GM21786 (cell line): ENCODE results near the gene BANF2.
"Not testable (repeated sequence)": the region's sequence is repeated elsewhere in the genome, so short reads cannot be mapped to it uniquely, and the experiment has no call there.

Experiments used
- ATAC-seq: cut with Tn5 transposase; IDR thresholded peaks from one replicate; pipeline ENCODE4 v1.9.1; 2021; ENCODE audit not compliant: unreplicated experiment

The BANF2 gene

DNA sequence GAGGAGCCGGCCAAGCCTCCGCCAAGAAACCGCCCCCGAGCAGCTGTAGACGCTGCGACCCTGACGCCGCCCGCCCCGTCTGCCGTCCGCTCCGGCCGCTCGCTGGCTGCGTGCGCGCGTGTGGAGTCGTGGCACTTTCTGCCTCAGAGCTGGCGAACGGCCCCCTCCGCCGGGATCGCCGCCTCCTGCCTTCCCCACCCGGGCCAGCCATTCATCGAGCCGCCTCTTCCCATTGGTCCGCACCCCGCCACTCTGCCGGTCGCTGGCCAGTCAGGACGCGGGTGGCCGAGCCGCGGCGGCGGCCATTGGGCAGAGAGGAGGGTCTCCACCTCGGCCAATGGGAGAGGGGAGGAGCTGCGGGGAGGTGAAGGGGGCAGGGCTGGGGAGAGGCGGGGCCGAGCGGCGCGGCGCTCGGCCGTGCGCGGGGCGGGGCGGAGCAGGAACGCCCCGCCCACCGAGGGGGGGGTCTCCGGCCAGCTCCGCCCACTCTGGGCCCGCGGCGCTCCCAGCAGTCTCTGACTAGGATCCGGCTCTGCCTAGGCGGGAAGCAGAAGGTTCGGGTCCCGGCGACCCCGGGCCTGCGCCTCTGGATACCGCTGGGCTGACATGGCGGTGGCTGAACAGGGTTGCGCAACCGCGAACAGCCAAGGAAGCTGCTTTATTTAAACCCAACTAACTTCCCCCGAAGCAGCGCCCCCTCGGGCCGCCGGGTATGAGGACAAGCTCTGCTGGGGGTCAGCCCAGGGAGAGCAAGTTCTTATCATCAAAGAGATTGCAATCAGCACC, 17.5 kb upstream of the BANF2 start, which contains the start of gene RRBP1:
TSS of gene RRBP1 (minus strand) at position 140 of the 786 bp plus-strand sequence. CDS start 21,735 bp downstream, outside the sequence.
- ATAC-seq: peak; percentile 84

DNA sequence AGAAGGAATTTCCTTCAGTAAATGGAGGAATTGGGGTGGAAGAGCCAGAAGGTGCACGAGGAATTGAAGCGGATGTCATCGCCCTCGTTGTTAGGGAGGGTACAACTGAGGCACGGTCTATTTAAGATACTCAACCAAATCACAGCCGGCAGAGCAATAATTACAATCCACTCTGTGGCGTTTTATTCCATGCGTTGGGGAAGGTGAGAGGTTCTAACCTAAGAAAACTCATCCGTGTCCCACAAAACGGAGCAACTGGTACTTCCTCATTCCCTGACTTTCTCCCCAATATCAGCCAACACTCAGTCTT, 16.9 kb upstream of the BANF2 start:
- no peak for ATAC-seq

DNA sequence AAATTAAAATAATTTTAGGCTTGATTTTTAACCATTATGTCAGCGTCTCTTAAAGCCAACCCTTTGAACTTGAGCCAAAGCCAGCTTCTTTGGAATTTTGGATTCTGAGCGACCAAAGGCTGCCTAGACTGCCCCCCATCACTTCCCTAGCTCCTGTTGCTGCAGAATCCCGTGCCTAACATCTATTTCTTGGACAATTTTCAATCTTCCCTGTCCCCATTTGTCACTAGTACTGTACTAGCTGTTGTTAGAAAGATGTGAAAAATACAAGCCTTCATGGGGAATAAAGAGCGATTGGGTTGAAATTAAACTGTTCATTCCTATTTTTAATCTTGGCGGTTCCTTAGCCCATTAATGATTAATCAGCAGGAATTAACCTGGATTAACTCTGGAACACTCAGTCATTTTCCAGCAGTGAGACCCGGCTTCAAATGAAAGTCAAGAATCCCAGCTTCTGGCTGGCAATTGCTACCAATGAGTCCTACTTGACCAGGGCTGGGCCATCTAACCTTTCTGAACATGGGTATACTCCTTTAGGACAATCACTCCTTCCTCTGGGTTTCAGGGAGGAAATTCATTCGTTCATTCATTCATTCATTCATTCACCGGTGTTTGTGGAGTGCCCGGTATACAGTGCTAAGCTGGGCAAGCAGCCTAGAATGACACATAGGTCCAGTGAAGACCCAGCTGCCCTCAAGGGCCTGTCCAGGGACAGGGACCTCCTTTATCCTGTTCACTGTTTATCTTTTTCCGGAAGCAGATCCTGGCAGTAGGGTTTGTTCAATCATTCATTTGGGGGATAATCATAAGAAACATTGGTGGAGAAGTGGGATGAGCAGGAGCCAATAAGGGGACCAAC, 16.3 kb upstream of the BANF2 start:
- no peak for ATAC-seq

DNA sequence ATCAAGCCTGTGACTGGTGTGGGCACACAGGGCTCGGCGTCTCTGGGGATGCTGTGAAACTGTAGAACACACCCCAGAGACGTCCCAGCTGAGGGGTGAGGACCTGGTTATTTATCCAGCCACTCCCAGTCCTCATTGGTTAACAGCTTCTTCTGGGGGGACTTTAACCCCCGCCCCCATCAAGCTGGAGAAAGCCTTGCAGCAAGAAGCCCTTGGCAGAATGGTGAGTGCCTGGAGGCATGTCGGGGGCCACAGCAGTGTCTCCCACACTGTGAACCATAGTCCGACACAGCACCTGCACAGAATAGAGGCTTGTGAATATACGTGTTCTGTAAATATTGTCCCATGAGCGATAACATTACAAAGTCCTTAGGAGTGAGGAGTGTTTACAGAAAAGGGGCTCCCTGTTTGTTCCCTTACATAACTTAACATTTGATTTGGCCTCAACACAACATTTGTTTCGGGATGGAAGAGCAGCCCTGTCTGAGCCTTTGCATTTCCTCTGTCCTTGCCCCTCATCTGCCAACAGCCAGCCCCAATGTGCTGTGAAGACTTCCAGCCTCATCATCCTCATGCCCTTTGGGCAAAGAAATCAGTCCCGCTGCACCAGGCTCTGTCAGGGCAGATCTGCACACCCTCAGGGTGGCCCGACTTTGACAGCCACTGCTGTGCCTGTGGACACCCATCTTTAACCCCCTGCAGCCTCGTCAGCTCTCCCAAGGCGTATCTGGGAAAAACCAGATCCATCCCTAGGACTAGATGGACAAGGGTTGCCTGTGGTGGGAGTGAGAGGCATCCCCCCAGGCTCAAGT, 15.5 kb upstream of the BANF2 start:
- no peak for ATAC-seq

DNA sequence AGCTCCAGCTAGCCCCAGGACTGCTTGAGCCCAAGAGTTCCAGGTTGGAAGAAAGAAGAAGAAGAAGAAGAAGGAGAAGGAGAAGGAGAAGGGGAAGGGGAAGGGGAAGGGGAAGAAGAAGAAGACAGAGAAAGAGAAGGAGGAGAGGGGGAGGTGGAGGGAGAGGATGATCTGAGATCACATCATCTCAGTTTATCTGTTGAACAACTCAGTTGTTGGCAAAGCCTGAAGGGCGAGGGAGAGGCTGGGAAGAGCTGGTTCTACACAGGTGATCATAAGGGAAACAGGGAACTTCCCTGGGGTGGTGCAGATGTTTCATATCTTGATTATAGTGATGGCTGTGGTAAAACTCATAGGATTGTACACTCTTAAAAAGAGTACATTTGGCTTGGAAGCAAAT, 14.6 kb upstream of the BANF2 start:
- ATAC-seq: no peak

DNA sequence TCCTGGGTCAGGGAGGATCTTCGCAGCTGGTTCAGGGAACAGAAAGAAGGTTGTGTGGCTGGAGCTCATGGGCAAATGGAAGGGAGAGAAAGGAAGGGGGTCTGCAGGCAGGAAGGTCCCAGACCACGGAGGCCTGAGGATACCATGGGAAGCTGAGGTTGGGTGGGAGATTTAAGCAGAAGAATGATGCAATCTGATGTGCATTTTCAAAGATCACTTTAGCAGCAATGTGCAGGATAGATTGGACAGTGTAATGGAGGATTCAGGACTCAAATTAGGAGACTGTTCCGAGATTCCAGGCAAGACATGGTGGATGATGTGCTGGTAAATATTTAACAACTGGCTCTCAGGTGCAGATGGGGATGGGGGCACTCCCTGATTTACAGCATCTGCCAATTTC, 12.0 kb upstream of the BANF2 start:
- no peak for ATAC-seq

DNA sequence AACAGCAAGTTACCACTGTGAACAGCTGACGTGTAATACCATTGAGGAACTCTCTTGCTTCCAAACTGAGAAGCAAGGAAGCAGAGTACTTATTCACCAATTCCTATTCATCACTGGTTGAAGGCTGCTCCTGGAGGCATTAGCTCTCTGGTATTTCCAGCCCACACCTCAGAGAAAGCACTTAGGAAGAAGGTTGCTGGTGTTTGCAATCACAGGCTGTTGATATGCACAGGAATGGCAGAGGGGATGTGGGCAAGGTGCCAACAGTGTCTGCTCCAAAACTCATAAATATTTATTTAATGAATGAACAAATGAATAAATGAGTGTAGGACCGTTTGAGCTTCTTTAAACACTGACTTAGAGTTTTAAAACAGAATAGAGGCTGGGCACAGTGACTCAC, 10.8 kb upstream of the BANF2 start:
- ATAC-seq: no peak

DNA sequence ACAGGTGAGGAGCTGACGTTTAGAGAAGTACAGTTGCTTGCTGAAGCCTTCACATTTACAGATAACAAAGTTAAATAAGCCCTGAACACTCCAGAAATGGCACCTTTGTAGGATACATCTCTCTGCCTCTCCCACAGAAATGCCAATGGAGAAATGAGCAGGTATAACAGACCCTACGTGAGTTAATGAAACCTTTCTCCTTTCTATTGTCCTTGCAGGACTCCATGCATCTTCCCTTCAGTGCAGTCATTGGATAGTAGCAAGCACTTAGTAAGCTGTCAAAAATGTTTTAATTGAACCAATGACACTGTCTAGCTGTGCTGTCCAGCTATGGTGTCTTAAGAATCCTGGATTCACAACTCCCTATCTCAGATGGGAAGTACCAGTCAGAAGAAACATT, 9.6 kb upstream of the BANF2 start:
- no peak for ATAC-seq

DNA sequence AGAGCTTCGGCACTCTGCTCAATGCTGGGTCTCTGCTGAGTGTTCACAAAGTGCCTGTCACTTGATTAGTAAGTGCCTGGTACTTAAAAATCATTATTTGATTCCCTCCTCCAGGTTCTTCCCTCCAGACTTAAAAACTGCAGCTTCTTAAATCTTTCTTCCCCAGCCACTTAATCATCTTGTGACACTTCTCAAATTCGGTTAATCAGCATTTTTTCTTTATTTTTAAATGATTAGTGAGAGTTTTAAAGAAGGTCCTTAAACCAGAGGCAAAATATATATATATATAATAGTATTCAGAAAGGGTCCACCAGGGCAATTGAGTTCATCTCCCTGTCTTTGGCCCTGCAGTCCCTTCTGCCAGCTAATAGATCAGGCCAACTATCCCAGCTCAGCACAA, 8.0 kb upstream of the BANF2 start:
- ATAC-seq: no peak

DNA sequence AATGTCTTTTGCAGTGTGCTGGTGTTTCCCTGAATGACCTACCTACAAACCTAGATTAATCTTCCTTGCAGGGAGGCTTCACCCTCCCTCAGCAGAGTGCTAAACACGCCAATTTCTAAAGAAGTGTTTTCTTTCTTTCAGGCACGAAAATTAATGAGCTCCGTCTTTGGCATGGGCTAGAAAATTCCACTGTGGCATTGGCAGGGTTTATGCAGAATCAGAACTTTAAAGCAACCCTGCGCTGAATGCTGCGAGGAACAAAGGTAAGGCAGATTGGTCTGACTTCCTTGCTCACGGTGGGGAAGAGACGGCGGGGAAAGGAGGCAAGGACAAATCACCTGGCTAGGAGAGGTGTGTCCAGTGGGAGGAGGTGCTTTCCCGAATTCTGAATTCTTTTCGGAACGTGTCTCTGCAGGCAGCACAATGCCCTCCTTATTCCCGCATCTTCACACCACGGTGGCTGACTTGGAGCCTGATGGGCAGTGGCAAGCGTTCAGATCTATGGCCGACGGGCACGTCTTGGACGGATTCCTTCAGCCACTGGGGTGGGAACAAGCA, 6.2 kb upstream of the BANF2 start:
- no peak for ATAC-seq

DNA sequence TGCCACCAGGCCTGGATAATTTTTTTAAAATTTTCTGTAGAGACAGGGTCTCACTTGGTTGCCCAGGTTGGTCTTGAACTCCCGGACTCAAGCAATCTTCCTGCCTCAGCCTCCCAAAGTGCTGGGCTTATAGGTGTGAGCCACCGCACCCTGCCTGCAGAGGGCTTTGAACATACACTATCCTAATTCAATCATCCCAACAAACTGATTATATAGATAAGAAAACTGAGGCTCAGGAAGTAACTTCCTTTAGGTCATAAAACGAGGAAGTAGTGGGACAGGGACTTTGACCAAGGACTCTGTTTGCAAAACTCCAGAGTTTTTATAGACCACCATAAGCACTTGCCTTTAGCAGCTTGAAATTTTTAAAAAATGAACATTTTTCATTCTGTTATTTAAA, 5.0 kb upstream of the BANF2 start:
- no peak for ATAC-seq

DNA sequence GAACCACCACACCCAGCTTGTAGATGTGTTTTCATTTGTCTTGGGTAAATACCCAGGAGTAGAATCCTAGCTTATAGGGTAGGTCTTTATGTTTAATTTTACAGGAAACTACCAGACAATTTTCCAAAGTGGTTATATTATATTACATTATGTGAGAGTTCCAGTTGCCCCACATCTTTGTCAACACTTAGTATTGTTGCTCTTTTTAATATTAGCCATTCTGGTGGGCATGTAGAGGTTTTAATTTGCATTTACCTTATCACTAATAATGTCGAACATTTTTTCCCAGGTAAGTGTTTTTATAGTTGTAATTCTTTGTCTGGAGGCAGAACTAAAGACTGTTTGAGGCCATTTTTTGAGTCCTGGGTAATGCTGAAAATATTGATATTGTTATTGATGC, 3.5 kb upstream of the BANF2 start:
- ATAC-seq: no peak

DNA sequence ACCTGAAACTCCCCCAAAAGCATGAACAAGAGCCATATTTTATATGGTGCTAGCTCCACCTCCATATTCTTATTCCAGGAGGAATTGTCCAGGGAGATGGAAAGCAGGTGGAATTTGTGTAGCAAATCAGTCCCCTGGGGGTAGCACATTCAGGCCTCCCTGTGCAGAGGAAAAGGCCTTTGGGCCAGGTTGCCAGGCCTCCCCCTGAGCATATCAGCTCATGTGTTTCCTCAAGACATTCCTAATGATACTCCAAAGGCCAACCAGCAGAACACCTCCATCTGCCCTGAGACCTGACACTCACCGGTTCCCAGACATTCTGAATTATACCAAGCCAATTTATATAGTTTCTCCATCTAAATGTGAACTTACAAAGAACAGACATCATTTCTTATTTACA, 2.6 kb upstream of the BANF2 start:
- no peak for ATAC-seq

DNA sequence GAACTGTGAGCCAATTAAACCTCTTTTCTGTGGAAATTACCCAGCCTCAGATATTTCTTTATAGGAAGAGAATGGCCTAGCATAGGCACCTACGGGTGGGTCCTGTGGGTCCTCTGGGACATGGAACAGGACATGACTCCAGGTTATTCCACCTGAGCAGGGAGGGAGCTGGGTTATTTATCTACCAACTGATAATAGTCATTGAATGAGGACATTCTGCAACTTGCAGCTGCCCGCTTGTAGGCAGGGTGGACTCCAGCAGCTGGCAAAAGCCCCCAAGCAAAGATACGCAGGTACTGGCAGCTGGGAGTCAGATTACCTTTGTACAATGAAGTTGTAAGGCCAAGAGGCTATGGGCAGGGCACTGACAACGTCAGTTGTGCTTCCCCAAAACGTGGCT, 1.4 kb upstream of the BANF2 start:
- ATAC-seq: no peak

DNA sequence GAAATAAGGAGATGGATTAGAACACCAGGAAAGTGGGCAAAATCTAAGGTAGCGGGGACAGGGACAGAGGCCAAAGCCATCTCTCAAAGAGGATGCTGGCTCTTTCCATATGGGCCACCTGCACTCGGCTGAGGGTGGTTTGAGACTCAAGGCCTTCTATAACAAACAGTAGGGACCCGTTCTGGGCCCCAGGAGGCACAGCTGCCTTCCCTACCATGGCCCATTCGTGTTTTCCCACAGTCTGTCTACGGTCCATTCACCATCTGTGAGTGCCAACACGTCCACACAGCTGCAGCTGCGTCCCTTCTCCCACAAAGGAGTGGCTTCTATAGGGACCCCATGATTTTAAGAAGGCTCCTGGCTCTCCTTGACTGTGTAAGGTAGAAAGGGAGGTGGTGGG, 871 bp downstream of the BANF2 start:
- no peak for ATAC-seq

DNA sequence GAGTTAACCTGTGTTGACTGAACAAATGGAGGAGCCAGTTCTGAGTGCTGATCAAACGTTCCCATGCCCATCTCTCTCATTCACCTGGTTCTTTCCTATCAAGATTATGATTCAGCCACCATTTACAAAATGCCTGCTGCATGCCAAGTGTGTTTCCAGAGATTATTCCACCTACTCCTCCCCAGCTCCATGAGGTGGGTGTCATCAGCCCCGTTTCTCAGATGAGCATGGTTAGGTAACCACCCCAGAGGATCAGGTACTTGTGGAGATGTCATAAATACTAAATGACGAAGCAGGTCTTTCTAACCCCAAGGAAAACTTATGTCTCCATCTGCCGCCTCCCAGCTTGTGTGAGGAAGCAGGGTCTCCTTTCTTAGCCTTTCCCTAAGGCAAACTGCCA, 2.1 kb downstream of the BANF2 start:
- ATAC-seq: no peak

DNA sequence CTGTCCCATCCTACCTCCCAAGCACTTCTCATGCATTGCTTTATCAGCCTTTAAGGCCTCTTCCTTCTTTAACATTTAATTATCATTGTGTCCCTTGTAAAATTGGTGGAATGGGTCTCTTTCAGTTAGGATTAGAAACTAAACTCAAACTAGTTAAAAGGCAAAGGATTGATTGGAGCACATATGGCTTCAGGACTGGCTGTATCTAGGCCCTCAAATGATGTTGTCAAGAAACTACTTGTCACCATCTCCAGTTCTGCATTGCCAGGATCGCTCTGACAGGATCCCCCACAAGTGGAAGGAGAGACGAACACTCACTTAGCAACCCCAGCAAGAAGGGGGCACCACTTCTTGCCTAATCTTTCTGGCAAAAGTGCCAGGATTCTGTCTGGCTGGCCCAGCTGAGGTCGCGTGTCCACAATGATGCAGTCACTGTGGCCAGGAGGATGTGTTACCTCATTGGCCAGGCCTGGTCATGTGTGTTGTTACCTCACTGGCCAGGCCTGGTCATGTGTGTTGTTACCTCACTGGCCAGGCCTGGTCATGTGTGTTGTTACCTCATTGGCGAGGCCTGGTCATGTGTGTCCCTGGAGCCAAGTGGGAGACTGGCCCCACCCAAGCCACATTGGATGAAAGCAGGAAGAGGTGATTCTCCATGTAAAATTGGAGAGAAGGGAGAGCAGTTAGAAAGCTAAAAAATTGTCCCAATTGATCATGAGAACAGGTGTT, 5.0 kb downstream of the BANF2 start:
- no peak for ATAC-seq

DNA sequence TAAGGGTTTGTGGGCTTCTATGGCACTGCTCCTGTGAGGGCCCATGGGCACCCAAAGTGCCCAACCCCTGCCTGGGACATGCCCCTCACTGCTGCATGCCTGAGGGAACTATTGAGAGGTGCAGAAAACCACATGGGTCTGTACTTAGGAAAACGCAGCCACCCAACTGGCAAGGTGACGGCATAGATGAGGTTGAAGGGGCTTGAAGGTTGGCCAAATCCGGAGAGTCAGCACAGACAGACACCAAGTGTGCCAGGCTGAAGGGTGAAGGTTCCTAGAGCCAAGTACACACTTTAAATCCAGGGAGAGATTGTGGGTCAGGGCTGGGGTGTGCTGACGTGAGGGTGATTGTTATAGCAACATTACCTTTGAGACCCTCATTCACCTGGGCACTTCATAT, 6.2 kb downstream of the BANF2 start:
- ATAC-seq: no peak

DNA sequence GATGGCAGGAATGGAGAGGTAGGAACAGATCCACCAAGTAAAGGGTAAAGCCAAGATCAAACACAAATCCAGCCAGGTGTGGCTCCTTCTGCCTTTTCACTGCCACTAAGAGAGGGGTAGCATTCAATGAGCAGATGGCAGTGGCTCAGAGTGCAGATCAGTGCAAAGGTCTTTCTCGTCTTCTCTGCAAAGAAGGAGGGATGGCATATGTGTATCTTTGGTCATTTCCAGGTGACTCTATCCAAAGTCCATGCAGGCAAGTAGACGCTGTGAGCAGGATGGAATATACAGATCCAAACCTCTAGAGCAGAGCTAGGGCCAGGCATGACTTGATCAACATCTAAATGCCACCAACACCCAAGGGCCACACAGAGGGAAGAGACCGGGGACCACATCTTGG, 6.9 kb downstream of the BANF2 start:
- no peak for ATAC-seq

DNA sequence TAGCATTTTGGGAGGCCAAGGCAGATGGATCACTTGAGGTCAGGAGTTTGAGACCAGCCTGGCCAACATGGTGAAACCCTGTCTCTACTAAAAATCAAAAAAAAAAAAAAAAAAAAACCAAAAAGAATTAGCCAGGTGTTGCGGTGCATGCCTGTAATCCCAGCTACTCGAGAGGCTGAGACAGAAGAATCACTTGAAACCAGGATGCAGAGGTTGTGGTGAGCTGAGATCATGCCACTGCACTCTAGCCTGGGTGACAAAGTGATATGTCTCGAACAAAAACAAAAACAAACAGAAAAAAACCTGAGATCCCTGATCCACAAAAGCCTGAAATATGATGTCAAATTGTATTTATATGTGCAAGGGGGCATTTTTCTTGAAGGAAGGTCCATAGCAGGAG, 8.2 kb downstream of the BANF2 start:
- not testable (repeated sequence) for ATAC-seq
